ENCODE results near the gene TGFA.

- TF ChIP-seq MXI1 (IDR thresholded peaks at IDR 0.05; ENCODE audit: low read depth, low read length) (no peak), SIN3A (IDR thresholded peaks at IDR 0.05; ENCODE audit: low read depth, low read length) (no peak), POU2F2 (IDR thresholded peaks at IDR 0.05; ENCODE audit: borderline replicate concordance, low read depth, low read length) (no peak), SP1 (IDR thresholded peaks at IDR 0.05; ENCODE audit: low read depth, low read length) (no peak), ZNF622 (IDR thresholded peaks at IDR 0.05) (no peak)
Measured at GRCh38 chr2:70448041-70448440, 105.6 kb downstream of the TGFA start.
